Hepatocyte (in vitro differentiated cells): ENCODE data around the gene BLOC1S4.

ENCODE experiments used
- CTCF ChIP-seq: fragments of 200-600 bp; sonication (generic); IDR thresholded peaks from 2 replicates; pipeline ENCODE4 v1.5.1; 2016; ENCODE audit warnings: antibody characterized with exemption, mild to moderate bottlenecking; ENCODE audit not compliant: poor library complexity
- EZH2 ChIP-seq: fragments of 200-600 bp; sonication (generic); IDR thresholded peaks from 2 replicates; pipeline ENCODE4 v1.6.1; 2016; ENCODE audit warnings: antibody characterized with exemption, mild to moderate bottlenecking, borderline replicate concordance
- EZH2phosphoT487 ChIP-seq: fragments of 200-600 bp; sonication (generic); IDR thresholded peaks from one replicate; pipeline ENCODE4 v1.6.1; 2018; ENCODE audit warnings: antibody characterized with exemption, mild to moderate bottlenecking, low read depth, moderate library complexity; ENCODE audit not compliant: unreplicated experiment, severe bottlenecking

GRCh38 chr4:6747294-6748051 is 31.5 kb downstream of the BLOC1S4 start:
- TF ChIP-seq CTCF (no peak), EZH2phosphoT487 (no peak), EZH2 (no peak)
